Stimulated activated CD4-positive, alpha-beta T cell treated with anti-CD3 and anti-CD28 coated beads, Interleukin-4, amount 100 ng/mL, for 24 hours (primary cell): ENCODE data around the gene NR6A1.

Experiments used
- DNase-seq: peaks from one replicate; pipeline ENCODE4 v3.0.0-alpha.2; 2020

The NR6A1 gene

DNA sequence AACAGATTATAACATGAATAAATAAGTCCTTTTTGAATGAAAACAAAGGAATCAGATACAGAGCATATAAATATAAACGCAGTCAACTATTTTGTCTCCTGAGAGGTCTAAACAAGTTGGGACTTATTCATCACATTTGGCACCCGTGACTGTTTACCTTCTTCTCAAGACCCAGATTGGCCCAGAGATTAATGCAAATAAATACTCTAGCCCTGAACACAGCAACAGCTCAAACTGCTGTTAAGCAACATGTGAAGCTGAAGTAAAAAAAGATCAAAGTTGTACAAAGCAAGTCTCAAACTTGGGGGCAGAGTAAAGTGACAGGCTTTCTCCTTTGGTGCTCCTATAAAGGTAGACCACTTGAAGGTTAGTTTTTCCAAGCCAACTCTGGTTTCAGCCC is 168.9 kb downstream of the NR6A1 start:
- DNase-seq = no peak

- no peak for DNase-seq
Observed at GRCh38 chr9:124600407-124600806, 170.7 kb downstream of the NR6A1 start.

GRCh38 chr9:124599121-124599795 is 171.9 kb downstream of the NR6A1 start:
- no peak for DNase-seq

DNA sequence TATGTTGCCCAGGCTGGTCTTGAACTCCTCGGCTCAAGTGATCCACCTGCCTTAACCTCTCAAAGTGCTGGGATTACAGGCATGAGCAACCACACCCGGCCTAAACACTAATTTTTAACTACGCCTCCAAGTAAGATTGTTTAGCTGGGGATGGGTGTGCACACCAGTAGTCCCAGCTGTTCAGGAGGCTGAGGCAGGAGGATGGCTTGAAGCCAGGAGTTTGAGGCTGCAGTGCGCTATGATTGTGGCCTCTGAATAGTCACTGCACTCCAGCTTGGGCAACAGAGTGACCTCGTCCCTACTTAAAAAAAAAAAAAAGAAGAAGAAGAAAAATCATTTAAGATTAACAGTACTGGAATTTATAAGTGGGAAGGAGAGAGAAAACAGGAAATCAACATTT is 173.1 kb downstream of the NR6A1 start:
- DNase-seq = no peak

GRCh38 chr9:124596172-124596839 is 174.8 kb downstream of the NR6A1 start:
- DNase-seq = no peak

DNA sequence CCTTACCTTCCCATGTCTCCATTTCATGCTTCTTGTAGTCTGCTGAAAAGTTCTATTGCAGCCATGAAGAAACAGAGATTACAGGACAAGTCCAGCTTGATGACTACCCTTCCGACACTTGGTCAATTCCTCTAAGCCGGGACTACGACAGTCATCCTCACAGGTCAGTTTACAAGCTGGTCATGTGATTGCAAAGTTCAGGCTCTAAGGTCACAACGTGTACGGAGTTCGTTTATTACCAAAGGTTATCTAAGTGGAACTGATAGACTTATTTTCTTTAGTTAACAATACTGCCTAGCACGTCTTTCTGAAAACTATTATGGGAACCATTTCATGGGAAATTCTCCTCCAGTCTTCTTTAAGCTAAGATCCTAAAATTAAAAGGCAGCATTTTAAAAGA is 175.4 kb downstream of the NR6A1 start:
- no peak for DNase-seq

GRCh38 chr9:124594673-124595072 is 176.4 kb downstream of the NR6A1 start:
- no peak for DNase-seq

DNA sequence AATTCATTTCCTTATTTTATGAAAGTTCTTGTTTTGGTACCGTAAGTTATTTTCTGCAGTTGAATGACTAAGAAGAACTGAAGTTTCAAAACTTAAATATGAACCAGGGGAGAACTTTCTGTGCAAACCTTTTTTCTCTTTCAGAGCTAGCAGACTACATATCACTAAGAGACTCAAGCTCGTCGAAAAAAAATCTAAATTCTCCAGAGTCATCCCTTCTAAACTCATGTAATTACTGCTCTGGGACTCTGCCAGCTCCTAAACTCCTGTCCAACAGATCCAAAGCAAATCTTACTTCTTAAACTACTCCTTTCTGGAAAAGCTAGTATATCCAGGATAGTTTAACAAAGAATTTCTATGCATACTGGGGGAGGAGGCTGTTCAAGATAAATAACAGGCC is 176.9 kb downstream of the NR6A1 start:
- DNase-seq = no peak

GRCh38 chr9:124593651-124594058 is 177.5 kb downstream of the NR6A1 start:
- DNase-seq = no peak

- no peak for DNase-seq
Observed at GRCh38 chr9:124593200-124593599, 177.9 kb downstream of the NR6A1 start.

DNA sequence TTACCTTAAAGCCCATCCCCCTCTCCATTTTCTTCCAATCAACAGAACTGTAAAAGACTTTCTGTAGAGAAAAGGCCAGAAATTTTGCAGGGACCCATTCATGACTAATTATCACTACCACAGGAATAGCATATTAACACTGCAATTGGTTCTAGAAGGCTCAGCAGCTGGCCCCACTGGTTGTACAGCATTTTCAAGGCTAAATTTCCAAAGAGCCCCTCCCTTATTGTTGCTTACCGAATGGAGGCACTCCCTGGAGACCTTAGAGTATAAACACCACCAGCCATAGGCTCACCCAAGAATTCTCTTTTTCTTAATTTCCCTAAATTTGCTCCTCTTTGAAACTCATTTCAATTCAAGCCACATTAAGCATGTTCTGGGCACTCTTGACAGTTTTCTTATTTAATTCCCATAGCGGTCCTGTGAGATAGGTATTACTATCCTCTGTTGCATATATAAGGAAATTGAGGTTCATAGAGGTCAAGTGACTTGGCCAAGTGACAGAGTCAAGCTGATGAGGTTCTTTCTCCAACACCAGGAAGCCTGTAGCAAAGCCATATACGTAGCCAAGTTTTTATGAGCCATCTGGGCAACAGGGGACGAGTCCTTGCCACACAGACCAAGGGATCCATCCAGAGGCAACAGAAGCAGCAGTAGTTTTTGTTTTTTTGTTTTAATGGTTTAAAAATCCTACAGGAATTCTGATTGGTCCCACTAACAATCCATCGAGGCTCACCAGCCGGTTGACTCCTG is 180.0 kb downstream of the NR6A1 start:
- DNase-seq = no peak

DNA sequence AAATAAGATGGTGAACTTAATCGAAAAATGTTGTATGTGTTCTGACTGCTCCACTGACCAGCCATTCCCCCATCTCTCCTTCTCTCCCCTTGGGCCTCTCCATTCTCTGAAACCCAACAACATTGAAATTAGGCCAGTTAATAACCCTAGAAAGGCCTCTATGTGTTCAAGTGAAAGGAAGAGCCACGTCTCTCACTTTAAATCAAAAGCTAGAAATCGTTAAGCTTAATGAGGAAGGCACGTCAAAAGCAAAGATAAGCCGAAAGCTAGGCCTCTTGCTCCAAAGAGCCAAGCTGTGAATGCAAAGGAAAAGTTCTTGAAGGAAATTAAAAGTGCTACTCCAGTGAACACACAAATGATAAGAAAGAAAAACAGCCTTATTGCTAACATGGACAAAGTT is 186.5 kb downstream of the NR6A1 start:
- DNase-seq = no peak

DNA sequence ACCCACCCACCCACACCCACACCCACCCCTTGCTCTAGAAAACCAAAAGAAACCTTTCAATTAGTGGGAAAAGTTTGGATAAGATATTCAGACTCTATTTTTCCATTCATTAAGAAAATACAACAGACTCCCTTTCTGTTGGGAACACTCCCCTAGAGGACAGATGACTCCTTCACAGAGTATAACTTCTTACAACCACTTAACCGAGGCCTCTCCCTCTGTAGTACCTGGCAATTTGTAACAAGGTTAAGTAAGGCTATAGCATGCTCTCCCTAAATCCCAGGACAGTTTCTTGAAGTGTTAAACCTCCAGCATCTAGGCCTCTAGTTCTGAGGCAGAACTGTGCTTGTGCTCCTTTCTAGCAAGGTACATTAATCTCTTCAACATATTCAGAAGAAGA is 188.0 kb downstream of the NR6A1 start:
- no peak for DNase-seq

DNA sequence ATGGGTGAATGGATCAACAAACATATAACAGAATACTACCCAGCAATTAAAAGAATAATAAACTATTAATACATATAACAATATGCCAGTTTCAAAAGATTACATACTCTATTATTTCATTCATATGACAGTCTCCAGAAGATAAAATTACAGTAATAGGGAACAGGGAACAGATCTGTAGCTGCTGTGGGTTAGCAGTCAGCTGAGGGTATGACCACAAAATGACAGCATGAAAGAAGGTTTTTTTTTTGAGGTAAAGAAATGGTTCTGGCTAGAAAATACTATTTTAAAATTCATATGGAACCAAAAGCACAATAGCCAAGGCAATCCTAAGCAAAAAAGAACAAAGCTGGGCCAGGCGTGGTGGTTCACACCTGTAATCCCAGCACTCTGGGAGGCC is 190.9 kb downstream of the NR6A1 start:
- DNase-seq = no peak

DNA sequence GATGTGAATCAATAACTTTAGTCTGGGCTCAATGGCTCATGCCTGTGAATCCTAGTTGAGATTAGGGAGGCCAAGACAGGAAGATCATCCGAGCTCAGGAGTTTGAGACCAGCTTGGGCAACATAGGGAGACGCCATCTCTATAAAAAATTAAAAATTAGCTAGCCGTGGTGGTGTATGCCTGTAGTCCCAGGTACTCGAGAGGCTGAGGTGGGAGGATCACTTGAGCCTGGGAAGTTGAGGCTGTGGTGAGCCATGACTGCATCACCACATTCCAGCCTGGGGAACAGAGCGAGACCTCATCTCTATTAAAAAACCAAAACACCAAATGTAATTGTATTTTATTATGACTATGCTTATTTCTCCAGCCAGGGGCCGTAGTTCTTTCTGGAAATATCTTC is 194.4 kb downstream of the NR6A1 start:
- DNase-seq = no peak

DNA sequence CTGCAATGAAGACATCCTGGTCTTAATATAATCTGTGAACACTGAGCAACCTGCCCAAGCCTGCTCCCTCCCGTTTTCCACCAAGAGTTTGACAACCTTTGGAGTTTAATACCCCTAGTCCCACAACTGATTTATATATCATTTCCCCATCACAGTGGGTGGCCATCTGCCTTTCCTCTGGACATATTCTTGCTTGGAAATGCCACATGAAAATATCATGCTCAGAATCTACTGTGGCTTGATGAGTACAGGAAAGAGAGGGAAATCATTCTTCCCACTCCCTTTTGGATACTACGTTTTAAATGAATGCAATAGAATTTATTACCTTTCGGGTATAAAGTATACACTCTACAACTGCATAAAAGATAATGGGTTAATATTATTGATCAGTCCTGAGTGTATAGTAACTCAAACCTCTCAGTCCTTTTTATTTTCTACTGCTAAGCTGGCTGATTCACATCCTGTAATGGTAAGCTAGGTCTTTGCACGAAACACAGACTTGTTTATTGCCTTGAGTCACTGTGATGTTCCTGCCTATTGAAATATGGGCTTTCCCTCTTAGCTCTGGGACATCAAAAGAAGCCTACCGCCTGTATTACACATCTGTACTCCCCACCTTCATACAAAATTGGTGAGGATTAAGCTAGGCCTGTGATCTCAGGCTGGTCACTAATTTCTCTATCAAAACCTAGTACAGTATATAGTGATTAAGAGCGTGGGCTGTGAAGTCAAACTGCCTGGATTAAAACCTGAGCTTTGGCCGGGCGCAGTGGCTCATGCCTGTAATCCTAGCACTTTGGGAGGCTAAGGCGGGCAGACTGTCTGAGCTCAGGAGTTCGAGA is 196.4 kb downstream of the NR6A1 start:
- DNase-seq = no peak

DNA sequence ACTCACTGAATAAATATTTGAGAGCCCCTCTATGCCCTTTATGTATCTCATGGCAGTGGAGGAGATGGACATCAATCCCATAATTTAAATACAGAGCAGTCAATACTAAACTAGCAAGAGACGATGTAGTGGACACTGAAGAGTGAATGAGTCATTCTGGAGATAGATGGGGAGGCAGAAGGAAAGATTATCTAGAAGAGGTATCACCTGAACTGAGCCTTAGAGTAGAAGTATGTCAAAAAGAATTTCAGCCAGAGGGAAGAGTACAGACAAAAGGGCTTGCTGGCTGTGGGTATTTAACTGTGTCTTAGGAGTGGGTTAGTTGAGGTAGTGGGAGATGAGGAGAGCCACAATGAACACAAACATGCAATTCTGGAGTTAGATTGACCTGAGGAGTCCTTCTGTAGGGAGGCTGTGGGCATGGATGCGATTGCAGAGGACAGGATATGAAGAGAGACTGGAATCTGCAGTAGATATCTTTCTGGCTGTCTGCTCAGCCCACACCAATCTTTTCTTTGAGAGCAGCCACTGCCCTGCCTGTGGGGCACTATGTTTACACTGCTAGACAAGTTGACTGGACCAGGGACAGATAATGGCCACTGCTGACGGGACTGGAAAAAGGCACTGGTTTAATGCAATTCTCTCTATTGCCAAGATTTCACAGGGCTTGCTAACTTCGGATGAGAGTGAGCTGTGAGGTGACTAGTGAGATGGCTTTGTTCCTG is 200.0 kb downstream of the NR6A1 start:
- no peak for DNase-seq

- DNase-seq = no peak
Observed at GRCh38 chr9:124569942-124570341, 201.2 kb downstream of the NR6A1 start.

- no peak for DNase-seq
Observed at GRCh38 chr9:124567362-124567761, 203.7 kb downstream of the NR6A1 start.

- no peak for DNase-seq
Observed at GRCh38 chr9:124562328-124562727, 208.8 kb downstream of the NR6A1 start.

DNA sequence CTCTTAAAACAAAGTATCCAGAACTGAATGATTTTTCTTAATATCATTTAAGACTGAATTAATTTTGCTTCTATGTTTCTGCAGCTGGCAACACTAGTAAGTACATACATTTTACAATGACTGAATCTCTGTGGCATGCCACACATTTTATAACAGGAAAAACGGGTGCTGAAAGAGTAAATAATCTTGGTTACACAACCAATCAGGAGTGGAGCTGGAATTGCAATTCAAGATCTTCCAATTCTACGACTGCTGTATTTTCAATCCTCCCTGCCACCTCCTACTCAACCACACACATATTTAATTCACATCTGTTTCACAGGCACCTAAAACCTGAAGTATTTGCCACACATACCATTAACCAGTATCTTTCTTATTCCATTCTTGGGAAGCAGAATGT is 211.2 kb downstream of the NR6A1 start:
- DNase-seq = no peak

GRCh38 chr9:124558777-124559470 is 212.2 kb downstream of the NR6A1 start:
- DNase-seq = no peak
